Ishikawa (cell line): ENCODE data around the gene TM9SF3.

Experiments used
- CEBPB ChIP-seq: IDR thresholded peaks from 2 replicates; pipeline ENCODE4 v1.6.1; 2012
- CREB1 ChIP-seq: IDR thresholded peaks from 2 replicates; pipeline ENCODE4 v1.6.1; 2012; ENCODE audit warnings: low read depth
- EGR1 ChIP-seq: IDR thresholded peaks from 2 replicates; pipeline ENCODE4 v1.6.1; 2012
- EP300 ChIP-seq: IDR thresholded peaks from 2 replicates; pipeline ENCODE4 v1.6.1; 2012; ENCODE audit warnings: borderline replicate concordance
- FOXM1 ChIP-seq: IDR thresholded peaks from 2 replicates; pipeline ENCODE4 v1.6.1; 2012; ENCODE audit warnings: low read depth, borderline replicate concordance
- NFIC ChIP-seq: IDR thresholded peaks from 2 replicates; pipeline ENCODE4 v1.6.1; 2012
- RAD21 ChIP-seq: IDR thresholded peaks from 2 replicates; pipeline ENCODE4 v1.6.1; 2012; ENCODE audit warnings: low read depth
- TAF1 ChIP-seq: IDR thresholded peaks from 2 replicates; pipeline ENCODE4 v1.6.1; 2012; ENCODE audit warnings: low read depth, mild to moderate bottlenecking
- TCF12 ChIP-seq: IDR thresholded peaks from 2 replicates; pipeline ENCODE4 v1.6.1; 2012; ENCODE audit warnings: low read depth
- TEAD4 ChIP-seq: IDR thresholded peaks from 2 replicates; pipeline ENCODE4 v1.6.1; 2012
- YY1 ChIP-seq: IDR thresholded peaks from 2 replicates; pipeline ENCODE4 v1.6.1; 2012; ENCODE audit warnings: low read depth
- ZBTB7A ChIP-seq: IDR thresholded peaks from 2 replicates; pipeline ENCODE4 v1.6.1; 2012; ENCODE audit warnings: low read depth
- TF ChIP-seq, protein P1 (sequence below): IDR thresholded peaks from 2 replicates; pipeline ENCODE4 v1.6.1; 2012
- TF ChIP-seq, protein P2 (sequence below): IDR thresholded peaks from 2 replicates; pipeline ENCODE4 v1.6.1; 2012; ENCODE audit warnings: low read depth, mild to moderate bottlenecking
- TF ChIP-seq, protein P3 (sequence below): IDR thresholded peaks from 2 replicates; pipeline ENCODE4 v1.6.1; 2012

Gene TM9SF3

DNA sequence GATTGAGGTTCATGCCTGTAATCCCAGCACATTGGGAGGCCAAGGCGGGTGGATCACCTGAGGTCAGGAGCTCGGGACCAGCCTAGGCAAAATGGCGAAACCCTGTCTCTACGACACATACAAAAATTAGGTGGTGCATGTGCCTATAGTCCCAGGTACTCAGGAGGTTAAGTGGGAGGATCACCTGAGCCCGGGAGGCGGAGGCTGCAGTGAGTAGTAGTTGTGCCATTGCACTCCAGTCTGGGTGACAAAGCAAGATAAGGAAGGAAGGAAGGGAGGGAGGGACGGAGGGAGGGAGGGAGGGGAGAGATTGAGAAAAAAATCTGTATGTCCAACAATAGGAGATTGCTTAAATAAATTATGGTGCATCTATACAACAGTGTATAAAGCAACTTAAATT is 86.3 kb downstream of the TM9SF3 start:
- TF ChIP-seq, protein P1, sequence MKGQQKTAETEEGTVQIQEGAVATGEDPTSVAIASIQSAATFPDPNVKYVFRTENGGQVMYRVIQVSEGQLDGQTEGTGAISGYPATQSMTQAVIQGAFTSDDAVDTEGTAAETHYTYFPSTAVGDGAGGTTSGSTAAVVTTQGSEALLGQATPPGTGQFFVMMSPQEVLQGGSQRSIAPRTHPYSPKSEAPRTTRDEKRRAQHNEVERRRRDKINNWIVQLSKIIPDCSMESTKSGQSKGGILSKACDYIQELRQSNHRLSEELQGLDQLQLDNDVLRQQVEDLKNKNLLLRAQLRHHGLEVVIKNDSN, result no peak
- no peak for TF ChIP-seq ZBTB7A
- TF ChIP-seq, protein P2, sequence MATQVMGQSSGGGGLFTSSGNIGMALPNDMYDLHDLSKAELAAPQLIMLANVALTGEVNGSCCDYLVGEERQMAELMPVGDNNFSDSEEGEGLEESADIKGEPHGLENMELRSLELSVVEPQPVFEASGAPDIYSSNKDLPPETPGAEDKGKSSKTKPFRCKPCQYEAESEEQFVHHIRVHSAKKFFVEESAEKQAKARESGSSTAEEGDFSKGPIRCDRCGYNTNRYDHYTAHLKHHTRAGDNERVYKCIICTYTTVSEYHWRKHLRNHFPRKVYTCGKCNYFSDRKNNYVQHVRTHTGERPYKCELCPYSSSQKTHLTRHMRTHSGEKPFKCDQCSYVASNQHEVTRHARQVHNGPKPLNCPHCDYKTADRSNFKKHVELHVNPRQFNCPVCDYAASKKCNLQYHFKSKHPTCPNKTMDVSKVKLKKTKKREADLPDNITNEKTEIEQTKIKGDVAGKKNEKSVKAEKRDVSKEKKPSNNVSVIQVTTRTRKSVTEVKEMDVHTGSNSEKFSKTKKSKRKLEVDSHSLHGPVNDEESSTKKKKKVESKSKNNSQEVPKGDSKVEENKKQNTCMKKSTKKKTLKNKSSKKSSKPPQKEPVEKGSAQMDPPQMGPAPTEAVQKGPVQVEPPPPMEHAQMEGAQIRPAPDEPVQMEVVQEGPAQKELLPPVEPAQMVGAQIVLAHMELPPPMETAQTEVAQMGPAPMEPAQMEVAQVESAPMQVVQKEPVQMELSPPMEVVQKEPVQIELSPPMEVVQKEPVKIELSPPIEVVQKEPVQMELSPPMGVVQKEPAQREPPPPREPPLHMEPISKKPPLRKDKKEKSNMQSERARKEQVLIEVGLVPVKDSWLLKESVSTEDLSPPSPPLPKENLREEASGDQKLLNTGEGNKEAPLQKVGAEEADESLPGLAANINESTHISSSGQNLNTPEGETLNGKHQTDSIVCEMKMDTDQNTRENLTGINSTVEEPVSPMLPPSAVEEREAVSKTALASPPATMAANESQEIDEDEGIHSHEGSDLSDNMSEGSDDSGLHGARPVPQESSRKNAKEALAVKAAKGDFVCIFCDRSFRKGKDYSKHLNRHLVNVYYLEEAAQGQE, result no peak
- no peak for TF ChIP-seq TAF1
- no peak for TF ChIP-seq RAD21
- TF ChIP-seq CREB1, result no peak
- no peak for TF ChIP-seq TEAD4
- no peak for TF ChIP-seq EP300
- TF ChIP-seq CEBPB, result no peak
- TF ChIP-seq TCF12, result no peak
- TF ChIP-seq, protein P3, sequence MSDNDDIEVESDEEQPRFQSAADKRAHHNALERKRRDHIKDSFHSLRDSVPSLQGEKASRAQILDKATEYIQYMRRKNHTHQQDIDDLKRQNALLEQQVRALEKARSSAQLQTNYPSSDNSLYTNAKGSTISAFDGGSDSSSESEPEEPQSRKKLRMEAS, result no peak

DNA sequence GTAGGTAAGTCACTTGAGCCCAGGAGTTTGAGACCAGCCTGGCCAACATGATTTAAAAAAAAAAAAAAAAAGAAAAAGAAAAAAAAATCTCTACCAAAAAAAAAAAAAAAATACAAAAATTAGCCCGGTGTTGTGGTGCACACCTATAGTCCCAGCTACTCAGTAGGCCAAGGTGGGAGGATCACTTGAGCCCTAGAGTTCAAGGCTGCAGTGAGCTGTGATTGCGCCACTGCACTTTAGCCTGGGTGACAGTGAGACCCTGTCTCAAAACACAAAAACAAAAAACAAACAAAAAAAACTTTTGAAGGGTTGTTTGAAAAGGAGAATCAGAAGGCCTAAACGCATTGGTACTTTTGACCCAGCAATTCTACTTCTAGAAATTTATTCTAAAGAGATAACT is 86.8 kb downstream of the TM9SF3 start:
- TF ChIP-seq TEAD4, result no peak

DNA sequence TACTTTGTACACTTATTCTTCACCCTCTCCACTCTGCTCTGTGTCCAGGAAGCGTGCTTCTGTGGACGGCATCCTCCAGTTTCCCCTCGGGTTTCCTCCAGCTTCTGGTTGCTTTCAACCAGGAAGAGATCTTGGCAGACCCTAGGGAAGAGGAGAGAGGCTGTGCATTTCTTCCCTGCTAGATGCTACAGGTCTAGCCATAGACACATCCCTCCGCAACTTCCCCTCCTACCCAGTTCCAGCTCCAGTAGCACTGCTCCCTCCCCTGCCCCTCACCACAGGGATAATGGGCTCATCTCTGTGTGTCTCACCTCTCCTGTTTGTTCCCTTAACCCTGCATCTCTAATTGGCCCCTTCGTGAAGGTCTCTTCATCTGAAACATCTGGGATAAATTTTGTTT is 89.4 kb downstream of the TM9SF3 start:
- TF ChIP-seq RAD21 (no peak), EP300 (no peak), ZBTB7A (no peak), TCF12 (no peak), TEAD4 (no peak), YY1 (no peak), NFIC (no peak), CEBPB (no peak), CREB1 (no peak), EGR1 (no peak)
- TF ChIP-seq, protein P3, result no peak
- TF ChIP-seq, protein P2, result no peak

DNA sequence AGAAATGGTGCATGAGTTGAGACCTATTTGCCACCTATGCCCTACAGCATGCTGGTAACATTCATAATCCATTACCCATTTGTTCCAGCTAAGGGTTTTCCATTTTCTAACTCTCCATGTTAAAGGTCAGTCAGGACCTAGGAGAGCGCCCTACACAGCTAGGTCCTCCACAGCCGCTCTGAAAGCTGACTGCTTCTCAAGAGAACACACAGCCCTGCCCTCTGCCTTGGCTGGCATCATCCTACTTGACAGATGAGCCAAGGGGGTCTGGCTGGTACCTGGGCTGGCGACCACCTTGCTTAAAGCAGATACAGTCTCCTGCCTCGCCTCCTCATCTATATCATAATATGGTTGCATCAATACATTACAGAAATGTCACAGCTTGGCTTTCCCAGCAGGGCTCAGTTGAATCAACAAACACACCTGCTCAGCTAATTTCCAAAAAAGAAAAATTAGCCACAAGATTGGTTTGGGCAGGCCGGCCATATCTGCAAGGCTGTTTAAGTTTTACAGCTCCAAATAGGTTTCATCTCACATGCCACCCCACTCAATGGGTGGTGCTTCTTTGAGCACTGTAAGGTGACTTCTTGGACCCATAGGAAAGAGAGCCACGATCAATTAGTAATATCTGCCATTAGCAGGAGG is 90.4 kb downstream of the TM9SF3 start:
- TF ChIP-seq, protein P2, result peak; percentile 95
- no peak for TF ChIP-seq EP300
- no peak for TF ChIP-seq CEBPB
- TF ChIP-seq RAD21, result no peak
- TF ChIP-seq YY1, result peak; percentile 40; the same call in 1 of the 2 replicates
- TF ChIP-seq, protein P1, result no peak
- TF ChIP-seq EGR1, result no peak

DNA sequence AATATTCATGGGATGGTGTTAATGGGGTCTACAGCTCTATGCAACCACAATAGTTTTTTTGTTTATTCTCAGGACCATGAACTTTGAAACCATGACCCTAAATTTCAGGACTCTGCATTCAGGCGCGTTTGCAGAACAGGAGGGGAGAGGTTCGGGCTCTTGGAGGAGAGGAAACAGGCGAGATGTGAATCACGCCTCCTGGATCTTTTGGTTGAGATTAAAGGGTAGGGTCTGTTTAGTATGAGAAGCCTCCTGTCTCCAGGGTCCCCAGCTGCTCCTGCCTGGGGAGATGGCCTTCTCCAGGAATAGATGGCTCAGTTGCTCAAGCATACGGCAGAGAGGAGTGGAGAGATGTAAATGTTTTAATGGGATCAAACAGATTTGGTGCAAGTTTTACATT is 91.3 kb downstream of the TM9SF3 start:
- TF ChIP-seq CREB1 (no peak), EP300 (no peak), TAF1 (no peak), TEAD4 (no peak), ZBTB7A (no peak), TCF12 (no peak), YY1 (no peak), FOXM1 (no peak), RAD21 (no peak), NFIC (no peak), EGR1 (no peak), CEBPB (no peak)
- TF ChIP-seq, protein P1, result no peak
- TF ChIP-seq, protein P2, result no peak
- TF ChIP-seq, protein P3, result no peak
